Suprapubic skin (tissue), 4 donors: ENCODE results near the gene TOPBP1. TPM values are rescaled to one million over a fixed set of nuclear protein-coding genes. Genes with fewer than 3 reads are reported as not detected.

Source experiments
- DNase-seq, 2 donors: peaks; one replicate each; pipeline ENCODE4 v3.0.0-alpha.2; 2019; ENCODE audit warnings: low spot score in 2 of 2
- H3K27ac ChIP-seq: fragments of 200-600 bp; sonication (generic); one replicate; pipeline ENCODE4 v1.5.1; 2019
- H3K27me3 ChIP-seq: fragments of 200-600 bp; sonication (generic); one replicate; pipeline ENCODE4 v1.5.1; 2019
- H3K36me3 ChIP-seq: fragments of 200-600 bp; sonication (generic); one replicate; pipeline ENCODE4 v1.5.1; 2019
- H3K4me1 ChIP-seq: fragments of 200-600 bp; sonication (generic); one replicate; pipeline ENCODE4 v1.5.1; 2019
- H3K4me3 ChIP-seq: fragments of 200-600 bp; sonication (generic); one replicate; pipeline ENCODE4 v1.5.1; 2019; ENCODE audit warnings: mild to moderate bottlenecking
- H3K9me3 ChIP-seq: fragments of 200-600 bp; sonication (generic); one replicate; pipeline ENCODE4 v1.5.1; 2019
- EP300 ChIP-seq: sonication (generic); formaldehyde crosslinking; IDR thresholded peaks from one replicate; pipeline ENCODE4 v1.6.1; 2017; ENCODE audit warnings: antibody characterized with exemption
- POLR2A ChIP-seq, 2 donors: fragments of 450-650 bp; IDR thresholded peaks; one replicate each; pipeline ENCODE4 v1.6.1; 2017; ENCODE audit warnings: antibody characterized with exemption in 2 of 2, mild to moderate bottlenecking in 2 of 2, moderate library complexity in 2 of 2
- POLR2AphosphoS5 ChIP-seq, 3 donors: sonication (generic); formaldehyde crosslinking; IDR thresholded peaks; one replicate each; pipeline ENCODE4 v1.6.1; 2017; ENCODE audit warnings: antibody characterized with exemption in 3 of 3
- WGBS: methylation state at CpG from one replicate; pipeline ENCODE4 v1.1.5; 2018; 5-methylcytosine and 5-hydroxymethylcytosine counted together
- total RNA-seq, 4 donors: library from RNA; depleted of rRNA; stranded (reverse); fragments of >200 nt; gene quantifications; one replicate each; pipeline ENCODE4 v1.1.0, GENCODE V29; 2016
- TF ChIP-seq, protein P1 (sequence below), 2 donors: fragments of 200-600 bp in 1 of 2; fragments of 450-650 bp in 1 of 2; sonication (generic) in 1 of 2; IDR thresholded peaks; one replicate each; pipeline ENCODE4 v1.5.1; 2016 to 2019; ENCODE audit warnings: antibody characterized with exemption in 2 of 2, mild to moderate bottlenecking in 1 of 2, moderate library complexity in 1 of 2

TOPBP1 gene
- total RNA-seq, 4 donors from 2014 or later = 26.3 to 55.8 (median 33.8) TPM

DNA sequence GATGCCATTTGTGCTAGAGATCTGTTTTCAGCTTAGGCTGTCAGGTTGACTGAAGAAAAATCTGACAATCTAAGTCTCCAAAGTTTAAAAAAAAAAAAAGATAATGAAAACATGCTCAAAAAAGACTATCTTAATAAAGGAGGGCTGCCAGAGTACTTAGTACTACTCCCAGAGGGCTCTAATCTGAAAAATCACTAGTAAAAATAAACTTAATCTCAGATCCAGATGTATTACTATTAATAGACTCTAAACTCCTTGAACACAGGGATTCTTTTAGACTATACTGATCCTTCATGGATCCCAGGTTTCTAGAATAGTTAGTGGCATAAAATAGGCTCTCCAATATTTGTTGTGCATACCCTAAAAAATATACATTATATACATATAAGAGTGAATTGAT, 34.0 kb downstream of the TOPBP1 start:
- TF ChIP-seq POLR2AphosphoS5 (IDR thresholded peaks at IDR 0.05) = no peak
- TF ChIP-seq, protein P1, sequence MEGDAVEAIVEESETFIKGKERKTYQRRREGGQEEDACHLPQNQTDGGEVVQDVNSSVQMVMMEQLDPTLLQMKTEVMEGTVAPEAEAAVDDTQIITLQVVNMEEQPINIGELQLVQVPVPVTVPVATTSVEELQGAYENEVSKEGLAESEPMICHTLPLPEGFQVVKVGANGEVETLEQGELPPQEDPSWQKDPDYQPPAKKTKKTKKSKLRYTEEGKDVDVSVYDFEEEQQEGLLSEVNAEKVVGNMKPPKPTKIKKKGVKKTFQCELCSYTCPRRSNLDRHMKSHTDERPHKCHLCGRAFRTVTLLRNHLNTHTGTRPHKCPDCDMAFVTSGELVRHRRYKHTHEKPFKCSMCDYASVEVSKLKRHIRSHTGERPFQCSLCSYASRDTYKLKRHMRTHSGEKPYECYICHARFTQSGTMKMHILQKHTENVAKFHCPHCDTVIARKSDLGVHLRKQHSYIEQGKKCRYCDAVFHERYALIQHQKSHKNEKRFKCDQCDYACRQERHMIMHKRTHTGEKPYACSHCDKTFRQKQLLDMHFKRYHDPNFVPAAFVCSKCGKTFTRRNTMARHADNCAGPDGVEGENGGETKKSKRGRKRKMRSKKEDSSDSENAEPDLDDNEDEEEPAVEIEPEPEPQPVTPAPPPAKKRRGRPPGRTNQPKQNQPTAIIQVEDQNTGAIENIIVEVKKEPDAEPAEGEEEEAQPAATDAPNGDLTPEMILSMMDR (IDR thresholded peaks at IDR 0.05) = no peak
- no peak for TF ChIP-seq POLR2A (IDR thresholded peaks at IDR 0.05)
- TF ChIP-seq EP300 = no peak
- Histone ChIP-seq H3K4me1 (no peaks in the 10 kb centered on the region), H3K36me3 (peaks cover 73% of the 10 kb centered on the region)

DNA sequence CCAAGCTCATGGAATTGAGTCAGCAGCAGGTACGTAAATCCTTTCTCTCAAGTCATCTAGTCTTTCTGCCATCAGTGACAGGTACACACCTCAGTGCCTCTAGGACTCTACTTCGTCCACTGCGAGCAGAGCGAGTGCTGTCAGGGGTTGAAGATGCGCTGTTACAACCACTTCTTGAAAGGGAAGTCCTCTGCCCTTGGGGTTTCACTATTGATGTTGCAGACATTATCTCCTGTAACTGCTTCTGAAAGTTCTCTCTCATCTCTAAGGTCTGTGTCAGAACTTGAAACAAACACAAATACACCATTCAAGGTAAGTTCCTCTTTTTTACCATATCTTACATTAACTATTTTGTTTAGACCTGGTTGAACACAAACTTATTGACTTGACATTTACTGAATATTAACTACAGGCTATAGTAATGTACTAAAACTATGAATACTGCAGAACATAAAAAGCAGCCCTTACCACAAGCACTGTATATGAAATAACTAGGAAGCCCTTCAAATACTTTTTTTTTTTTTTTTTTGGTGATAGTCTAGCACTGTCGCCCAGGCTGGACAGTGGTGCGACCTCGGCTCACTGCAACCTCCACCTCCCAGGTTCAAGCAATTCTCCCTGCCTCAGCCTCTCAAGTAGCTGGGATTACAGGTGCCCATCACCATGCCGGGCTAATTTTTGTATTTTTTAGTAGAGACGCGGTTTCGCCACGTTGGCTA, 41.5 kb downstream of the TOPBP1 start:
- peaks cover 81% of the 10 kb centered on the region for H3K36me3 ChIP-seq
- TF ChIP-seq POLR2AphosphoS5 (IDR thresholded peaks at IDR 0.05) (no peak), EP300 (no peak), POLR2A (IDR thresholded peaks at IDR 0.05) (no peak)
- TF ChIP-seq, protein P1 (IDR thresholded peaks at IDR 0.05) = no peak
- no peaks in the 10 kb centered on the region for H3K27me3 ChIP-seq
- H3K27ac ChIP-seq = no peak overlapping the region
- no peaks in the 10 kb centered on the region for H3K4me1 ChIP-seq
- WGBS = 92% methylated on average over 13 of the region's 13 CpGs
- no peaks in the 10 kb centered on the region for H3K9me3 ChIP-seq
- DNase-seq = no peak
- no peak overlapping the region for H3K4me3 ChIP-seq

More for the DNA sequence above, 34.0 kb downstream of the TOPBP1 start:
- DNase-seq = no peak
- Histone ChIP-seq H3K4me3 (no peak overlapping the region), H3K27ac (no peak overlapping the region), H3K9me3 (no peaks in the 10 kb centered on the region), H3K27me3 (no peaks in the 10 kb centered on the region)

DNA sequence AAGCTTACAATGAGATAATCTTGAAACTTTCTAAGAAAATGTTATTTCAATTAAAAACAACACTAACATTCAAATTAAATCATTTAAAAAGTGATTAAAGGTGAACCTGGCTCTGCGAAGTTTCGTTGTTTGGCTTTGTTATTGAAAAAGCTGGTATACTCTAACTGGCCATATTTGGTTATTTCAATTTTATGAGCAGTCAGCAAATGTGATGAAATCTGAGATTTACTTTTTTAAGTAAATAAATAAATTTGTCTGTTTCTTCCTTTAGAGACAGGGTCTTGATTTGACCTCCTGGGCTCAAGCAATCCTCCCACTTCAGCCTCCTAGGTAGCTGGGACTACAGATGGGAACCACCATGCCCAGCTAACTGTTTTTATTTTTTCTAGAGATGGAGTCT, 50.2 kb downstream of the TOPBP1 start:
- DNase-seq = no peak
- H3K36me3 ChIP-seq = peaks cover 76% of the 10 kb centered on the region
- H3K27me3 ChIP-seq = no peaks in the 10 kb centered on the region
- H3K9me3 ChIP-seq = no peaks in the 10 kb centered on the region
- no peak overlapping the region for H3K4me3 ChIP-seq
- WGBS = 95% methylated on average over 2 of the region's 2 CpGs
- H3K27ac ChIP-seq = no peak overlapping the region
- H3K4me1 ChIP-seq = no peaks in the 10 kb centered on the region
- TF ChIP-seq EP300 = no peak
- no peak for TF ChIP-seq POLR2A (IDR thresholded peaks at IDR 0.05)
- TF ChIP-seq, protein P1 (IDR thresholded peaks at IDR 0.05) = no peak

DNA sequence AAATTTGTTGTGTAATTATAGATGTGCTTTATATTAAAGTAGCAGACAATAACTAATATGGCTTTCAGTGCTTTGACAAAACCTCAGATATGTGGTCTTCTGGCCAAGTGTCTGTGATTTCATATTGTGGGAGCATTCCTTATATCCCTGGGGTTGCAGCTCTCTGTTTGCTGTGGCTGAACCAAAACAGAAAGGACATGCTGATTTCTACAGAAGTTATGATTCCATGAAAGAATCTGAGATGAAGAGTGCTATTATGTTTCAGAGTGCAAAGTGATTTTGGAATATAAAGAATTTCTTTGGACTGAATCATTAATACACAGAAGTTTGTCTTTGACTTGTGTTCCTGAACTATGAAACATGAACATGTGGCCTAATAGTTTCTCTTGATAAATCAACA, 51.7 kb downstream of the TOPBP1 start:
- no peaks in the 10 kb centered on the region for H3K4me1 ChIP-seq
- H3K36me3 ChIP-seq = peaks cover 62% of the 10 kb centered on the region
- no peaks in the 10 kb centered on the region for H3K27me3 ChIP-seq
- H3K4me3 ChIP-seq = no peak overlapping the region
- H3K9me3 ChIP-seq = no peaks in the 10 kb centered on the region
- DNase-seq = no peak
- TF ChIP-seq, protein P1 (IDR thresholded peaks at IDR 0.05) = no peak
- TF ChIP-seq EP300 = no peak
- TF ChIP-seq POLR2A (IDR thresholded peaks at IDR 0.05) = no peak
- TF ChIP-seq POLR2AphosphoS5 (IDR thresholded peaks at IDR 0.05) = no peak
- no peak overlapping the region for H3K27ac ChIP-seq

- Histone ChIP-seq H3K9me3 (no peaks in the 10 kb centered on the region), H3K4me3 (no peak overlapping the region), H3K36me3 (peaks cover 63% of the 10 kb centered on the region), H3K4me1 (no peaks in the 10 kb centered on the region), H3K27me3 (no peaks in the 10 kb centered on the region), H3K27ac (no peak overlapping the region)
- 70% methylated on average over 2 of the region's 2 CpGs for WGBS
- DNase-seq = no peak
- TF ChIP-seq POLR2A (IDR thresholded peaks at IDR 0.05) (no peak), POLR2AphosphoS5 (IDR thresholded peaks at IDR 0.05) (no peak), EP300 (no peak)
- TF ChIP-seq, protein P1 (IDR thresholded peaks at IDR 0.05) = no peak
Observed at GRCh38 chr3:133608388-133608787, 53.4 kb downstream of the TOPBP1 start.
